Ascending aorta (tissue), 2 donors: ENCODE results near the gene CFC1. TPM values are rescaled to one million over a fixed set of nuclear protein-coding genes. Genes with fewer than 3 reads are reported as not detected.
"Not testable (repeated sequence)": the region's sequence is repeated elsewhere in the genome, so short reads cannot be mapped to it uniquely, and the experiment has no call there.

Experiments
- DNase-seq, 2 donors: peaks; one replicate each; pipeline ENCODE4 v3.0.0-alpha.2; 2019; ENCODE audit warnings: low spot score in 2 of 2
- H3K27ac ChIP-seq, 2 donors: fragments of 200-600 bp; sonication (generic); one replicate each; pipeline ENCODE4 v1.5.1; 2016 to 2017; ENCODE audit warnings: mild to moderate bottlenecking in 1 of 2
- H3K27me3 ChIP-seq: fragments of 200-600 bp; sonication (generic); one replicate; pipeline ENCODE4 v1.5.1; 2017
- H3K36me3 ChIP-seq, 2 donors: fragments of 200-600 bp; sonication (generic); one replicate each; pipeline ENCODE4 v1.5.1; 2016
- H3K4me1 ChIP-seq, 2 donors: fragments of 200-600 bp; sonication (generic); one replicate each; pipeline ENCODE4 v1.5.1; 2016 to 2017; ENCODE audit warnings: mild to moderate bottlenecking in 1 of 2
- H3K4me3 ChIP-seq, 2 donors: fragments of 200-600 bp; sonication (generic); one replicate each; pipeline ENCODE4 v1.5.1; 2016 to 2017; ENCODE audit warnings: mild to moderate bottlenecking in 1 of 2
- H3K9me3 ChIP-seq, 2 donors: fragments of 200-600 bp; sonication (generic); one replicate each; pipeline ENCODE4 v1.5.1; 2016
- intact Hi-C: fragments of 100-400 bp; cut with DNase I; formaldehyde crosslinking; loops from one replicate; pipeline ENCODE4 v1.15.1; 2023
- total RNA-seq: library from RNA; depleted of rRNA; stranded (reverse); fragments of >200 nt; gene quantifications from one replicate; pipeline ENCODE4 v1.1.0, GENCODE V29; 2016

Gene CFC1
- not detected for total RNA-seq

GRCh38 chr2:130599393-130599792 lies at the start of gene CFC1:
CFC1 (minus strand) TSS chr2:130599575; CDS start chr2:130599287, 288 bp downstream.
- H3K4me3 ChIP-seq, H3K27ac ChIP-seq, H3K4me1 ChIP-seq, H3K36me3 ChIP-seq, H3K27me3 ChIP-seq, H3K9me3 ChIP-seq, DNase-seq, intact Hi-C loops: not testable (repeated sequence)

GRCh38 chr2:130641688-130642087 lies 42.3 kb upstream of the CFC1 start:
- intact Hi-C loops, H3K27me3 ChIP-seq, H3K4me3 ChIP-seq, DNase-seq, H3K27ac ChIP-seq, H3K36me3 ChIP-seq, H3K9me3 ChIP-seq, H3K4me1 ChIP-seq: not testable (repeated sequence)

- intact Hi-C loops, H3K36me3 ChIP-seq, H3K4me1 ChIP-seq, DNase-seq, H3K27me3 ChIP-seq, H3K27ac ChIP-seq, H3K4me3 ChIP-seq, H3K9me3 ChIP-seq: not testable (repeated sequence)
These were observed 39.6 kb upstream of the CFC1 start for GRCh38 chr2:130638973-130639372.

GRCh38 chr2:130628784-130629475 lies 29.6 kb upstream of the CFC1 start:
- H3K4me3 ChIP-seq, H3K27ac ChIP-seq, DNase-seq, H3K4me1 ChIP-seq, H3K27me3 ChIP-seq, intact Hi-C loops, H3K9me3 ChIP-seq, H3K36me3 ChIP-seq: not testable (repeated sequence)

GRCh38 chr2:130611140-130611539 lies 11.8 kb upstream of the CFC1 start, which contains the start of gene POTEJ:
POTEJ (plus strand) TSS chr2:130611440; CDS start chr2:130611533, 93 bp downstream.
- H3K27ac ChIP-seq, H3K4me3 ChIP-seq, H3K36me3 ChIP-seq, intact Hi-C loops, H3K27me3 ChIP-seq, H3K9me3 ChIP-seq, DNase-seq, H3K4me1 ChIP-seq: not testable (repeated sequence)

GRCh38 chr2:130610486-130610885 lies 11.1 kb upstream of the CFC1 start:
- H3K4me3 ChIP-seq, H3K9me3 ChIP-seq, H3K27ac ChIP-seq, H3K27me3 ChIP-seq, H3K4me1 ChIP-seq, intact Hi-C loops, H3K36me3 ChIP-seq, DNase-seq: not testable (repeated sequence)

- H3K36me3 ChIP-seq, DNase-seq, H3K9me3 ChIP-seq, H3K27ac ChIP-seq, H3K27me3 ChIP-seq, H3K4me3 ChIP-seq, intact Hi-C loops, H3K4me1 ChIP-seq: not testable (repeated sequence)
These were observed 9.9 kb upstream of the CFC1 start for GRCh38 chr2:130609002-130609920.

GRCh38 chr2:130608276-130609001 lies 9.1 kb upstream of the CFC1 start:
- H3K9me3 ChIP-seq, intact Hi-C loops, H3K4me3 ChIP-seq, H3K27me3 ChIP-seq, DNase-seq, H3K27ac ChIP-seq, H3K4me1 ChIP-seq, H3K36me3 ChIP-seq: not testable (repeated sequence)

- intact Hi-C loops, result not testable (repeated sequence)
These were observed 2.4 kb upstream of the CFC1 start for GRCh38 chr2:130601648-130602302.

GRCh38 chr2:130599926-130600325 lies 551 bp upstream of the CFC1 start:
- DNase-seq, H3K4me1 ChIP-seq, H3K4me3 ChIP-seq, H3K27me3 ChIP-seq, H3K27ac ChIP-seq, H3K9me3 ChIP-seq, H3K36me3 ChIP-seq, intact Hi-C loops: not testable (repeated sequence)

More at GRCh38 chr2:130601648-130602302, 2.4 kb upstream of the CFC1 start:
- H3K9me3 ChIP-seq, H3K4me3 ChIP-seq, H3K36me3 ChIP-seq, H3K27ac ChIP-seq, DNase-seq, H3K4me1 ChIP-seq, H3K27me3 ChIP-seq: not testable (repeated sequence)

- H3K36me3 ChIP-seq, intact Hi-C loops, H3K27ac ChIP-seq, H3K4me1 ChIP-seq, H3K4me3 ChIP-seq, H3K9me3 ChIP-seq, H3K27me3 ChIP-seq, DNase-seq: not testable (repeated sequence)
These were observed 912 bp downstream of the CFC1 start for GRCh38 chr2:130598463-130598862.

GRCh38 chr2:130597994-130598393 lies 1.4 kb downstream of the CFC1 start:
- H3K27ac ChIP-seq, H3K4me1 ChIP-seq, H3K4me3 ChIP-seq, H3K36me3 ChIP-seq, H3K27me3 ChIP-seq, DNase-seq, intact Hi-C loops, H3K9me3 ChIP-seq: not testable (repeated sequence)

GRCh38 chr2:130596757-130597156 lies 2.6 kb downstream of the CFC1 start:
- H3K4me1 ChIP-seq, H3K36me3 ChIP-seq, H3K4me3 ChIP-seq, H3K27me3 ChIP-seq, H3K9me3 ChIP-seq, intact Hi-C loops, H3K27ac ChIP-seq: not testable (repeated sequence)
- DNase-seq, result peak in 1 of 2 donors; percentile 39
